ENCODE measurements around the gene CALM3.
A peak's percentile ranks its signal among the peaks of the same experiment; 100 is the strongest.
"Not testable (repeated sequence)": the region's sequence is repeated elsewhere in the genome, so short reads cannot be mapped to it uniquely, and the experiment has no call there.

The CALM3 gene

GRCh38 chr19:46617601-46618000 lies 16.5 kb downstream of the CALM3 start:
- no peak for DNase-seq

- peak; percentile 69 for DNase-seq
Observed at GRCh38 chr19:46618670-46619231, 17.6 kb downstream of the CALM3 start.

- DNase-seq: no peak
Observed at GRCh38 chr19:46620267-46620666, 19.1 kb downstream of the CALM3 start.

GRCh38 chr19:46620716-46621115 lies 19.6 kb downstream of the CALM3 start:
- no peak for DNase-seq

GRCh38 chr19:46621191-46622117 lies 20.3 kb downstream of the CALM3 start:
- DNase-seq: no peak

- no peak for DNase-seq
Observed at GRCh38 chr19:46622118-46622446, 21.0 kb downstream of the CALM3 start.

GRCh38 chr19:46623915-46624502 lies 22.9 kb downstream of the CALM3 start:
- no peak for DNase-seq

- DNase-seq: no peak
Observed at GRCh38 chr19:46624958-46625661, 24.0 kb downstream of the CALM3 start, which contains the start of gene PTGIR. PTGIR (minus strand) TSS chr19:46625089; CDS start chr19:46624225, 864 bp downstream.

- no peak for DNase-seq
Observed at GRCh38 chr19:46625731-46626130, 24.6 kb downstream of the CALM3 start.

GRCh38 chr19:46626446-46626845 lies 25.3 kb downstream of the CALM3 start:
- no peak for DNase-seq

GRCh38 chr19:46628970-46629369 lies 27.8 kb downstream of the CALM3 start:
- DNase-seq: not testable (repeated sequence)

GRCh38 chr19:46629546-46630025 lies 28.5 kb downstream of the CALM3 start:
- DNase-seq: no peak

- no peak for DNase-seq
Observed at GRCh38 chr19:46630586-46631205, 29.6 kb downstream of the CALM3 start.

- DNase-seq: no peak
Observed at GRCh38 chr19:46631481-46631880, 30.4 kb downstream of the CALM3 start.

- no peak for DNase-seq
Observed at GRCh38 chr19:46633130-46633529, 32.0 kb downstream of the CALM3 start.

- peak; percentile 96 for DNase-seq
Observed at GRCh38 chr19:46634045-46634655, 33.0 kb downstream of the CALM3 start.

- no peak for DNase-seq
Observed at GRCh38 chr19:46634656-46635218, 33.6 kb downstream of the CALM3 start.

GRCh38 chr19:46635920-46636761 lies 35.0 kb downstream of the CALM3 start, which contains the start of gene GNG8:
GNG8 (minus strand) TSS chr19:46636202; CDS start chr19:46634682, 1,520 bp downstream.
- peak; percentile 36 for DNase-seq

- no peak for DNase-seq
Observed at GRCh38 chr19:46637224-46637623, 36.1 kb downstream of the CALM3 start.

- DNase-seq: peak; percentile 36
Observed at GRCh38 chr19:46639358-46640182, 38.4 kb downstream of the CALM3 start.

Data from CD4-positive, alpha-beta T cell treated with Interleukin-17A for 1 hour (primary cell).